ENCODE measurements around the gene PTGS2. TPM values are rescaled to one million over a fixed set of nuclear protein-coding genes. Genes with fewer than 3 reads are reported as not detected.

The PTGS2 gene
- total RNA-seq, 1 donor from 2014 or later, result not detected

DNA sequence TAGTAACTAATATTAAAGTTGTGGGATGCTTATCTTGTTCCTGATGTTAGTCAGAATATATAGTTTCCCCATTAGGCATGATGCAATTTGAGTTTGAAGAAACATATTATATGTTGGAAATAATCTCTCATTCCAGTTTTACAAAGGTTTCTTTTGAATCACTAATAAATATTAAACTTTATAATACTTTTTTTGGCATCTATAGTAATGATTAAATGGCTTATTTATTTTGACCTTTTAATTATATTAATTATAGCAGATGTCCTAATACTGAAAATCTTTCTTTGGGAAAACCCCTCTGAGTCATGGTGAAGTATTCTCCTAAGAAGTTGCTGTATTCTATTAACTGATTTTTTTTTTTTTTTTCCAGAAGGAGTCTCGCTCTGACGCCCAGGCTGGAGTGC is 28.5 kb upstream of the PTGS2 start:
- DNase-seq (ENCODE audit: low spot score, unreplicated experiment), result no peak
- no peaks in the 10 kb centered on the region for H3K36me3 Mint-ChIP-seq (ENCODE audit: insufficient read depth)
- TF ChIP-seq, protein P1, sequence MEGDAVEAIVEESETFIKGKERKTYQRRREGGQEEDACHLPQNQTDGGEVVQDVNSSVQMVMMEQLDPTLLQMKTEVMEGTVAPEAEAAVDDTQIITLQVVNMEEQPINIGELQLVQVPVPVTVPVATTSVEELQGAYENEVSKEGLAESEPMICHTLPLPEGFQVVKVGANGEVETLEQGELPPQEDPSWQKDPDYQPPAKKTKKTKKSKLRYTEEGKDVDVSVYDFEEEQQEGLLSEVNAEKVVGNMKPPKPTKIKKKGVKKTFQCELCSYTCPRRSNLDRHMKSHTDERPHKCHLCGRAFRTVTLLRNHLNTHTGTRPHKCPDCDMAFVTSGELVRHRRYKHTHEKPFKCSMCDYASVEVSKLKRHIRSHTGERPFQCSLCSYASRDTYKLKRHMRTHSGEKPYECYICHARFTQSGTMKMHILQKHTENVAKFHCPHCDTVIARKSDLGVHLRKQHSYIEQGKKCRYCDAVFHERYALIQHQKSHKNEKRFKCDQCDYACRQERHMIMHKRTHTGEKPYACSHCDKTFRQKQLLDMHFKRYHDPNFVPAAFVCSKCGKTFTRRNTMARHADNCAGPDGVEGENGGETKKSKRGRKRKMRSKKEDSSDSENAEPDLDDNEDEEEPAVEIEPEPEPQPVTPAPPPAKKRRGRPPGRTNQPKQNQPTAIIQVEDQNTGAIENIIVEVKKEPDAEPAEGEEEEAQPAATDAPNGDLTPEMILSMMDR (IDR thresholded peaks at IDR 0.05; ENCODE audit: unreplicated experiment), result no peak
- H3K27me3 Mint-ChIP-seq, result no peaks in the 10 kb centered on the region
- no peaks in the 10 kb centered on the region for H3K9me3 Mint-ChIP-seq (ENCODE audit: low read depth)
- H3K4me1 Mint-ChIP-seq (ENCODE audit: low read depth), result peaks cover 2% of the 10 kb centered on the region
- no peak overlapping the region for H3K27ac Mint-ChIP-seq
- no peak overlapping the region for H3K4me3 Mint-ChIP-seq (ENCODE audit: low read depth)

DNA sequence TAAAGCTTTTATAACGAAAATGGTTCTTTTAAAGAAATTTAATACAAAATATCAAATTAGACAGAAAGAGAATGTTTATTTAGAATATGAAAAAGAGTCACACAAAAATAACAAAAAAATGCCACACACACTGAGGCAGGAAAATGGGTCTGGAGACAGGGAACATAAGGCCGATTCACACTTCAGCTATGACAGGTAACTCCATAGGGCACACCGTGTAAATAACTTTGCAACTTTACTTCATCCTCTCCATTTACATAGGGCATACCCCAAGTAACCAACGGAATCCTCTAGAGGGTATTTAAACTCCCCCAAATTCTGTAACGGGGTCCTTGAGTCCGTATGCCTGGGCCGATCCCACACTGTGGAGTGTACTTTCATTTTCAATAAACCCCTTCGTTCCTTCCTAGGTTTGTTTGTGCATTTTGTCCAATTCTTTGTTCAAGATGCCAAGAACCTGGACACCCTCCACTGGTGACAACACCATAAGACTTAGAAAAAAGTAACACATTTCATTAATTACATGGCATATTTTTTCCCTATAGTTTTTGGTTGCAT is 23.1 kb upstream of the PTGS2 start:
- Mint-ChIP-seq H3K4me1 (ENCODE audit: low read depth) (no peaks in the 10 kb centered on the region), H3K27me3 (no peaks in the 10 kb centered on the region), H3K4me3 (ENCODE audit: low read depth) (no peak overlapping the region), H3K27ac (no peak overlapping the region), H3K9me3 (ENCODE audit: low read depth) (no peaks in the 10 kb centered on the region), H3K36me3 (ENCODE audit: insufficient read depth) (no peaks in the 10 kb centered on the region)
- DNase-seq (ENCODE audit: low spot score, unreplicated experiment), result no peak
- TF ChIP-seq, protein P1 (IDR thresholded peaks at IDR 0.05; ENCODE audit: unreplicated experiment), result no peak

DNA sequence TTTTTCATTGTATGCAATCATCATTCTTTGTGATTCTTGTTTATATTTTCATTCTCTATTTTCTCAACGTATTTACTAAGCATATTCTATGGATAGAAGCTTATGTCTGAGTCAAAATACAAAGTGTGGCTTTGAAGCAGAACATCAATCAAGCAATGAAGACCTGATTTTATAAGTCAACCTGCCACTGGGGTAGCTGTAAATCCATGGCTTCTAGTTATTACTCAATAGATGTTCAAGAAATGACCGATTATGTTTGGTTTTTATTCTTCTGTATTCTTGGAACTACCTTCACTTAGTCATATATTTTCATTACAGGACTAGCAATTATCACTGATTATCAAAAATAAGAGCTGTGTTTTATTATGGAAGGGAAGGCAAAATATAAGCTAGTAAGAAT is 20.5 kb upstream of the PTGS2 start:
- Mint-ChIP-seq H3K9me3 (ENCODE audit: low read depth) (no peaks in the 10 kb centered on the region), H3K36me3 (ENCODE audit: insufficient read depth) (no peaks in the 10 kb centered on the region), H3K27me3 (no peaks in the 10 kb centered on the region), H3K4me3 (ENCODE audit: low read depth) (no peak overlapping the region), H3K4me1 (ENCODE audit: low read depth) (no peaks in the 10 kb centered on the region), H3K27ac (no peak overlapping the region)
- TF ChIP-seq, protein P1 (IDR thresholded peaks at IDR 0.05; ENCODE audit: unreplicated experiment), result no peak
- DNase-seq (ENCODE audit: low spot score, unreplicated experiment), result no peak

DNA sequence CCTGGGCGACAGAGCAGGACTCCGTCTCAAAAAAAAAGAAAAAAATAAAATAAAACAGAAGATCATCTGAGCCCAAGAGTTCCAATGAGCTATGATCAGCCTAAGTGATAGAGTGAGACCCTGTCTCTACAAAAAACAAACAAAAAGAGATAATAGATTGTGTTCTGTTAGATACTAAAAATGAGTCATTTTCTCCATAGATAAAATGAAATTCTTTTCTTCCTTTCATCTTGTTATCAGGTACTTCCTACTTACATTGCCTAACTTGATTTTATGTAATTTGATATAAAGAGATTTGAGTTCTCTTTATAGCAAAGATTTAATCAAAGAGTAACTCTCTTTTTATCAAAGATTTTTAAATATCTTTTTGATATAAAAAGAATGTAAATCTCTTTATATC is 19.3 kb upstream of the PTGS2 start:
- Mint-ChIP-seq H3K4me3 (ENCODE audit: low read depth) (no peak overlapping the region), H3K36me3 (ENCODE audit: insufficient read depth) (no peaks in the 10 kb centered on the region), H3K9me3 (ENCODE audit: low read depth) (no peaks in the 10 kb centered on the region), H3K4me1 (ENCODE audit: low read depth) (no peaks in the 10 kb centered on the region), H3K27ac (no peak overlapping the region), H3K27me3 (no peaks in the 10 kb centered on the region)
- no peak for DNase-seq (ENCODE audit: low spot score, unreplicated experiment)
- TF ChIP-seq, protein P1 (IDR thresholded peaks at IDR 0.05; ENCODE audit: unreplicated experiment), result no peak

DNA sequence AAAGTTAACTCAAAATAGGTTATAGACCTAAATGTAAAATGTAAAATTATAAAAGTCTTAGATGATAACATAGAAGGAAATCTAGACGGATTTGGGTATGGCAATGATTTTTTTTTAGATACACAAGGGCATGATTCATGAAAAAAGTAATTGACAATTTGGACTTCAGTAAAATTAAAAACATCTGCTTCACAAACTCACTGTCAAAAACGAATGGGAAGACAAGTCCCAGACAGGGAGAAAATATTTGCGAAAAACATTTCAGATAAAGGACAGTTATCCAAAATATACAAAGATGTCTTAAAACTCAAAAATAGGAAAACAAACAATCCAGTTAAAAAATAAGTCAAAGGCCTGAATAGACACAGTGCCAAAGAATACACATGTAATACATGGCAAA is 9.7 kb upstream of the PTGS2 start:
- H3K4me3 Mint-ChIP-seq (ENCODE audit: low read depth), result no peak overlapping the region
- TF ChIP-seq, protein P1 (IDR thresholded peaks at IDR 0.05; ENCODE audit: unreplicated experiment), result no peak
- DNase-seq (ENCODE audit: low spot score, unreplicated experiment), result no peak
- H3K9me3 Mint-ChIP-seq (ENCODE audit: low read depth), result peaks cover 13% of the 10 kb centered on the region
- H3K27me3 Mint-ChIP-seq, result no peaks in the 10 kb centered on the region
- no peaks in the 10 kb centered on the region for H3K36me3 Mint-ChIP-seq (ENCODE audit: insufficient read depth)
- no peaks in the 10 kb centered on the region for H3K4me1 Mint-ChIP-seq (ENCODE audit: low read depth)
- no peak overlapping the region for H3K27ac Mint-ChIP-seq

Data from progenitor cell of endocrine pancreas (in vitro differentiated cells).